ENCODE measurements around the gene SDC1.

The SDC1 gene

GRCh38 chr2:20173496-20174402 lies 51.2 kb downstream of the SDC1 start:
- in situ Hi-C loops (cut with MboI; ENCODE audit: low sequenced_read_pairs), result no loop called here

GRCh38 chr2:20173064-20173463 lies 51.9 kb downstream of the SDC1 start:
- in situ Hi-C loops (cut with MboI; ENCODE audit: low sequenced_read_pairs), result no loop called here

DNA sequence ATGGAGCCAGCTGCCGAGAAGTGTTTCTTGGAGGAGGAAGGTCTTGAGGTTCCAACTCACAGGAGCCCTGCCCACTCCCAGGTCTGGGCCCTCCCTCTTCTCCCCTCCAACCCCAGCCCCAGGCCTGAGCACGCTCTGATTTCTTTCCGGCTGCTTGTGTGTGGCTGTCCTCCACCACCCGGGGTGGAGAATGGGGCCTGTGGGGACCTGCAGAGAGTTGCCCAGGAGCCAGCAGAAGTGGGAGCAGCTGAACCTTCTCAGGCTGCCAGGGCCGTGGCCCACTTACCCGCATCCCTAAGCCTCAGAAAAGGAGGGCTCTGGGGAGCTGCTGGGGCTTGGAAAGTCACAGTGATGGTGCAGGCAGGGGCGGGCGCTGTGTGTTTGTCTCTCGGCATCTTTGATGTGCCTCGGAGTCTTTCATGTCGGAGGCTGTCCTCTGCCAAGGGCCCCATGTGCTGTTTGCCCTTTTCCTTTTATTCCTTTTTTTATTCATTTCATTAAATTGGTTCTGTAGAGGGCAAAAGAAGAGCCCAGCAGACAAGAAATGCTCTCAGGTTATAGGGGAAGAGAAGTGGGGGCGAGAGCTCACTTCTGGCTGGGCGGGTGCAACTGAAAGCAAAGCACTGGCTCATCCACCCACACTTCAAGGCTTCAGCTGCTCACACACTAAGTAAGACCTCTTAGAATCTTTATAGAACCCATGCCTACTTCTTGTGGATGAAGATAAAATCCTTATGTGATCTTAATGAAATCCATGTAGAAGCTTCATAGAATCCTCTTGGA lies 52.5 kb downstream of the SDC1 start:
- in situ Hi-C loops (cut with MboI; ENCODE audit: low sequenced_read_pairs), result no loop called here

GRCh38 chr2:20171445-20171977 lies 53.4 kb downstream of the SDC1 start:
- in situ Hi-C loops (cut with MboI; ENCODE audit: low sequenced_read_pairs), result no loop called here

DNA sequence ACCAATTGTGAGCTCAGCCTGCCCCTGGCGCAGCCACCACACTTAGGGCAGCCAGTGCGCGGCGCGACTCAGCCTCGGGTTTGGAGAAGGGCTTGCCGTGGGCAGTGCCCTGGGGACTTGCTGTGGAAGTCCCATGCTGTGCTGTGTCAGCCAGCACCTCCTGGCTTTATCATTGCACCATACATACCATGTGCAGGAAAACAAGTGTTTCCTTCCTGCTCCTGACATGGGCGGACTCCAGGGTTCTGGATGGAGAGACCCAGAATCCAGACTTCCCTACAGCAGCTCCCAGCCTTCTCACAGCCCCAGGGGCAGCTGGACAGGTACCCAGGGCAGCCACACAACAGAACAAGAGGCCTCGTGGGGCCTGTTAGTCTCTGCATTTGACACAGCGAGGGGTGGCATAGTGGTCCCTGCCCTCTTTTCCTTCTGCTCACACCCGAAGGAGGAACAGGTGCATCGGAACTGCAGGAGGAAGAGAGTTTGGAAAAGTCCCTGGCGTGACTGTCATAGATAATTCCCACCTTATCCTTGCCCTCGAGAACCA lies 54.2 kb downstream of the SDC1 start:
- in situ Hi-C loops (cut with MboI; ENCODE audit: low sequenced_read_pairs), result no loop called here

DNA sequence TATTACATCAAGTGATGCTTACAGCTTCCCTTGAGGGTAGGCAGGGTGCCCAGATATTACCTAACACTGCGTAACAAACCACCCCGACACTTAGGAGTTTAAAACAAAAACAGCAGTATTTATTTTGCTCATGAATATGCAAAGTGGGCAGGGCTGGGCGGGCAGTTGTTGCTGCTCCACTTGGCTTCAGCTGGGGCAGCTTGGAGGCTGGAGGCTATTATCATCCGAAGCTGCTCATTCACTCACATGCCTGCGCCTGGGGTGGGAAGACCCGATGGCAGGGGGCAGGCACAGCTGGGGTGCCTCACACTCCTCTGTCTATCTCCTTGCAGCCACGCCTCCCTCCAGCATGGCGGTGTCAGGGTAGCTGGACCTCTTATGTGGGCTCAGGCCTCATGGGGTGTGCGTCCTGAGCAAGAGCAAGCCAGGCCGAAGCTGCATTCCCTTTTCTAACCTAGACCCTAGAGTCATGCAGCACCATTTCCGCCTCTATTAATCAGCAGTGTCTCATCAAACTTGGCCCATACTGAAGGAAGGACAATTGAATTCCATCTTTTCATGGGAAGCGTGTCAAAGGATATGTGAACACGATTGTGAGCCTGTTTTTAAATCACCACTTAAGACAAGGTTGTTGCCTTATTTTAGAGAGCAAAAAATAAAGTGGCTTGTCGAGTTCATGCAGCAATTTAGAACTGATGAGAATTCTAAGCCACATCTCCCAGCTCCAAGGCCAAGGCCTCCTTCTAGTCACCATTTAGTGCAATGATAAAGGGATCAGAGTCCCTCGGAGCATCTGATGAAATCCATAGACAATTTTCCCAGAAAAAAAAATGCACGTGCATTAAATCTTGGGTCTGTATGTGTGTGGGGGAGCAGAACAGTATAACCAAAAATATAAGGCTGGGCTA lies 54.9 kb downstream of the SDC1 start:
- in situ Hi-C loops (cut with MboI; ENCODE audit: low sequenced_read_pairs), result no loop called here

DNA sequence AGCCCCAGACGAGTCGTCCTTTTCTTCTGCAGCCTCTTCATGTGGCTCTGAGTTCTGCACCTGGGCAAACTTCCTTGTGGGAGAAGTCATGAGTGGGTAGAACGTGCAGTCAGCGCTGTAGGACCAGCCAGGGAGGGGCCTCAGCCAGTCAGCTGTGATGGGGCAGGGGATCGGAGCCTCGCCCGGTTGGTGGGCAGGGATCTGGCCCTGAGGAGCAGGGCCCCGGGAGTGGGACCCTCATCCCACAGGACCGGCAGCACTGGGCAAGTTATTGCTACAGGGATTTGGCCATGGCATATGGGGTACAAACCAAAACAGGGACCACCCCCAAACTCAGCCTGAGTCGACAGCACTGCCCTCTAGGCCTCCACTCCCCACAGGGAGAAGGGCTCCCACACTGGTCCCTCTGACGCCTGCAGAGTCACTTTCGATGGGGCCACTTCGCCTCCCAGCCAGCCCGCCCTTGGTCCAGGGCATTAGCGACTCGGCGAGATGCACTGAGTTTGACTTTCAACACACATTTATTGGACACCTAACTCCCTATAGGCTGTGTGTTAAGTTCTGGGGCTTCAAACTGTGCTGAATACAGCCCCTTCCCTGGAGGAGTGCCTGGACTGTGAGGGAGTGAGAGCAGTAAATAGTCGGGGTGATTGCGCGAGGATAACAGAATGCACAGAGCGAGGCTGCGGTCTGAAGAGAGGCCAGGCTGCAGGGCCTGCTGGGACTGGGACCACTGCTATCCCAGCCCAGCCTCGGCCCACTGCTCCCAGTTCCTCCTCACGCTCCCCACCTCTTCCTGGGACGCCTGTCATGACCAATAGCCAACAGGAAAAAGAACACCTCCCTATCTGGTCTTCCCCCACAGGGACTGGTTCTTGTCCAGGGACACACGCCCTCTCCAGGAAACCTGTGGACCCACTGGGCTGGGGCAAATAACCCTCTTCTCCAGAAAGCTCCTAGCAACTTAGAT lies 55.9 kb downstream of the SDC1 start:
- in situ Hi-C loops (cut with MboI; ENCODE audit: low sequenced_read_pairs), result no loop called here

- in situ Hi-C loops (cut with MboI; ENCODE audit: low sequenced_read_pairs), result no loop called here
Observed at GRCh38 chr2:20168048-20168726, 56.7 kb downstream of the SDC1 start.

GRCh38 chr2:20167356-20167755 lies 57.6 kb downstream of the SDC1 start:
- in situ Hi-C loops (cut with MboI; ENCODE audit: low sequenced_read_pairs), result no loop called here

DNA sequence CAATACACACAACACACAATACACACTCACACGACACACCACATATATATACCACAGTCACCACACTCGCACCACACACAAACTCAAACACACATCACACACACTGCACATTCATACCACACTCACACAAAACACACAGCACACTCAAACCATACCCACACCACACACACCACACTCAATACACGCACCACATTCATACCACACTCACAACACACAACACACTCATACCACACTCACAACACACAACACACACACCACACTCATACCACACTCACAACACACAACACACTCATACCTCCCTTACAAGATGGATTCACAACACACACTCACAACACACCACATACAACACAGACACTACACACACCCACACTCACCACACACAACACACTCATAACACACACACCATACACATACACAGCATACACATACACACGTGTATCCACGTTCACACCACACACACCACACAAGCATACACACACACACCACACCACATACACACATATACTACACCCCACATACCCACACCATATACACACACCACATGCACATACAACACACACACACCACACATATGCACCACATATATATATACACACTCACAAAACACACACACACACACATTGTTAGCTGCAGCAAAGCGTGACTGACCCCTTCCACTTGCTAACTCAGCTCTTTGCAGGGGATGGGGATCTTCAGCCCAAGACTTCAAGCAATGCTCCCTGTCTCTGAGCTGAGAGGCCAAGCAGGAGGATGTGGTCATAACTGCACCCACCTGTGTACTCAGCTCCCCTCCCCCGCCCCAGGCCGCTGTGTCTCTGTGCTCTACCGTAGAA lies 59.0 kb downstream of the SDC1 start:
- in situ Hi-C loops (cut with MboI; ENCODE audit: low sequenced_read_pairs), result no loop called here

- in situ Hi-C loops (cut with MboI; ENCODE audit: low sequenced_read_pairs), result no loop called here
Observed at GRCh38 chr2:20164734-20165478, 60.0 kb downstream of the SDC1 start.

DNA sequence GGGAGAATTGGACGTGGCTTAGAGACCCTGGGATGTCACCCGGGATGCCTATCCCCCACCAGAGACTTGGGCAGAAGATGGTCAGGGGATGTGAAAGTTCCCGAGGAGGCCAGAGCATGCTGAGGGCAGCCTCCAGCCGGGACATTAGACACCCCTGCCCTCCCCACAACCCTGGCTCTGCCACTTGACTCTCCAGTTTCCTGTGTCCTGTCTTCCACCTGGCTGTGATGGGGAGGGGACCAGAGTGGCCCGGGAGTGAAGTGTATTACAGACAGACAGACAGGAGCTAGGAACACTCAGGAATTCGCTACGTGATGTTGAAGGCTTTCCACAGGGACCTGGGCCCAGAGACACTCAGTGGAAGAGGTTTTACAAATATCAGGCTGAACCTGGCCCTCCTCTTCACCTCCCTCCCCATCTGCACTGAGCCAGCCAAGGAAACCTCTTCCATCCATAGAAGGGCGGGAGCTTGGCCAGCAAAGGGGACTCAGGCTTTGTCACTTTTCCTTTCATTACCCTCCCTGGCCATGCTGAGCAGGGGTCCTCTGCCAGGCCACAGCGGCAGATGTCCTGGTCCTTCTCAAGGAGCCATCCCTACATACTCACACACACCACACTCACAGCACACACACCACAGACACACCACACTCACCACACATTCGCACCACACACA lies 60.7 kb downstream of the SDC1 start:
- in situ Hi-C loops (cut with MboI; ENCODE audit: low sequenced_read_pairs), result no loop called here

- in situ Hi-C loops (cut with MboI; ENCODE audit: low sequenced_read_pairs), result no loop called here
Observed at GRCh38 chr2:20159411-20160070, 65.4 kb downstream of the SDC1 start.

- in situ Hi-C loops (cut with MboI; ENCODE audit: low sequenced_read_pairs), result no loop called here
Observed at GRCh38 chr2:20157193-20157891, 67.6 kb downstream of the SDC1 start.

- in situ Hi-C loops (cut with MboI; ENCODE audit: low sequenced_read_pairs), result no loop called here
Observed at GRCh38 chr2:20156836-20157192, 68.1 kb downstream of the SDC1 start.

All from HL-60/S4 treated with phorbol 12-myristate 13-acetate at 8.2 ng/mL for 4 days and 3 days (cell line).